ENCODE measurements around the gene MAGOH. TPM values are rescaled to one million over a fixed set of nuclear protein-coding genes. Genes with fewer than 3 reads are reported as not detected.
A peak's percentile ranks its signal among the peaks of the same experiment; 100 is the strongest.

MAGOH gene
- total RNA-seq, 2 experiments from 2014 or later, result 59.1 to 65.2 TPM

DNA sequence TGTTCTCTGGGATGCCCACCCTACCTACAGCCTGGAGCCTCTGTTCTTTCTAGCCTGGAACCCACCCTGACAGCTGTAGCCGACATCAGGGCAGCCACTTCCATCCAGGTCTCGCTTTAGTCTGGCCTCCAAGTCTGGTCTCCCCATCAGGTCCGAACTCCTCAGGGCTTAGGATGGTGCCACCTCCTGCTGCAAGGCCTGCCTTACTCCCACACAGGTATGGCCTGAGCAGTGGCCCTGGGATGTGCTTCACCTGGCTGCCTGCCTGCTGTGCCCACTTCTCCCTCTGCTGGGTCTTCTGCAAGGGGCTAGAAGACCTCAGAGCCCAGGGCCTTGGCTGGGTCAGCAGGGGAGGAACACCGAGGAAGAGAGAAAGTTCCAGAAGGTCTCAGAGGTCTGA is 35.7 kb upstream of the MAGOH start:
- H3K4me1 Mint-ChIP-seq (ENCODE audit: low read depth), result no peaks in the 10 kb centered on the region
- ATAC-seq (ENCODE audit: poor library complexity) (no peak), DNase-seq (no peak)
- TF ChIP-seq, protein P1, sequence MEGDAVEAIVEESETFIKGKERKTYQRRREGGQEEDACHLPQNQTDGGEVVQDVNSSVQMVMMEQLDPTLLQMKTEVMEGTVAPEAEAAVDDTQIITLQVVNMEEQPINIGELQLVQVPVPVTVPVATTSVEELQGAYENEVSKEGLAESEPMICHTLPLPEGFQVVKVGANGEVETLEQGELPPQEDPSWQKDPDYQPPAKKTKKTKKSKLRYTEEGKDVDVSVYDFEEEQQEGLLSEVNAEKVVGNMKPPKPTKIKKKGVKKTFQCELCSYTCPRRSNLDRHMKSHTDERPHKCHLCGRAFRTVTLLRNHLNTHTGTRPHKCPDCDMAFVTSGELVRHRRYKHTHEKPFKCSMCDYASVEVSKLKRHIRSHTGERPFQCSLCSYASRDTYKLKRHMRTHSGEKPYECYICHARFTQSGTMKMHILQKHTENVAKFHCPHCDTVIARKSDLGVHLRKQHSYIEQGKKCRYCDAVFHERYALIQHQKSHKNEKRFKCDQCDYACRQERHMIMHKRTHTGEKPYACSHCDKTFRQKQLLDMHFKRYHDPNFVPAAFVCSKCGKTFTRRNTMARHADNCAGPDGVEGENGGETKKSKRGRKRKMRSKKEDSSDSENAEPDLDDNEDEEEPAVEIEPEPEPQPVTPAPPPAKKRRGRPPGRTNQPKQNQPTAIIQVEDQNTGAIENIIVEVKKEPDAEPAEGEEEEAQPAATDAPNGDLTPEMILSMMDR (IDR thresholded peaks at IDR 0.05), result no peak
- intact Hi-C loops (cut with DNase I, micrococcal nuclease), result no loop called here
- no peak overlapping the region for H3K27ac Mint-ChIP-seq
- H3K27me3 Mint-ChIP-seq, result no peaks in the 10 kb centered on the region
- no peaks in the 10 kb centered on the region for H3K9me3 Mint-ChIP-seq
- H3K4me3 Mint-ChIP-seq, result no peak overlapping the region
- peaks cover 3% of the 10 kb centered on the region for H3K36me3 Mint-ChIP-seq (ENCODE audit: low read depth)
- POLR2A ChIA-PET, result no interaction called here
- H3K4me3 ChIP-seq (ENCODE audit: low read length), result no peak overlapping the region
- peaks cover 3% of the 10 kb centered on the region for H3K36me3 ChIP-seq (ENCODE audit: insufficient read depth, low read length)
- CTCF ChIA-PET, result interaction anchor here (1.9 kb wide), 1 partner anchor 119 kb away, joined by 7 read pairs; no protein-coding TSS in a partner anchor
- no peaks in the 10 kb centered on the region for H3K27me3 ChIP-seq (ENCODE audit: control insufficient read depth in 1 of 2, insufficient read depth in 2 of 2, low read length in 2 of 2)
- H3K4me1 ChIP-seq (ENCODE audit: insufficient read depth, low read length), result no peaks in the 10 kb centered on the region
- no peak overlapping the region for H3K27ac ChIP-seq (ENCODE audit: low read depth in 1 of 2, low read length in 2 of 2)
- H3K9me3 ChIP-seq (ENCODE audit: control insufficient read depth in 1 of 2, insufficient read depth in 1 of 2, low read length in 2 of 2), result no peaks in the 10 kb centered on the region

DNA sequence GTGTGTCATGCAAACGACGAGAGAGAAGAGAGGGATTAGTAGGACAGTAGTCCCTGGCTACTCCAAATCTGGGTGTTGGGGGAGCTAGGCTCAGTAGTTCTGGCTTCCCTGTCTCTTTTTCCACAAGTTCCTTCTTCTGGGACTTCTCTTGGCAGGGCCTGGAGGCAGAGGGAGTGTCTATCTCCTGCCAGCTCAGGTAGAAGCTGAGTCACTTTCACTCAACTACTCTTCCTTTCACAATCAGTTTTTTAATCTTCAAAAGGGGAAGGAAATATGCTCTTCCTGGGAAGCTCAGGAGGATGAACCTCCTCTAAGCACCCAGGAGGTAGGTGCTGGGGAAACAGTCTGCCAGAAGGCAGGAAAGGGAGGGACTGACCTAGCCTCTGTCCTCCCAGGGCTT is 35.2 kb upstream of the MAGOH start:
- H3K4me1 Mint-ChIP-seq (ENCODE audit: low read depth), result no peaks in the 10 kb centered on the region
- no peaks in the 10 kb centered on the region for H3K4me1 ChIP-seq (ENCODE audit: insufficient read depth, low read length)
- peaks cover 3% of the 10 kb centered on the region for H3K36me3 ChIP-seq (ENCODE audit: insufficient read depth, low read length)
- POLR2A ChIA-PET, result no interaction called here
- ATAC-seq (ENCODE audit: poor library complexity), result no peak
- peaks cover 3% of the 10 kb centered on the region for H3K36me3 Mint-ChIP-seq (ENCODE audit: low read depth)
- no peaks in the 10 kb centered on the region for H3K27me3 Mint-ChIP-seq
- no peak overlapping the region for H3K4me3 ChIP-seq (ENCODE audit: low read length)
- no peaks in the 10 kb centered on the region for H3K9me3 Mint-ChIP-seq
- H3K4me3 Mint-ChIP-seq, result no peak overlapping the region
- no peaks in the 10 kb centered on the region for H3K9me3 ChIP-seq (ENCODE audit: control insufficient read depth in 1 of 2, insufficient read depth in 1 of 2, low read length in 2 of 2)
- no peaks in the 10 kb centered on the region for H3K27me3 ChIP-seq (ENCODE audit: control insufficient read depth in 1 of 2, insufficient read depth in 2 of 2, low read length in 2 of 2)
- CTCF ChIA-PET, result no interaction called here
- no peak overlapping the region for H3K27ac Mint-ChIP-seq
- no peak overlapping the region for H3K27ac ChIP-seq (ENCODE audit: low read depth in 1 of 2, low read length in 2 of 2)
- TF ChIP-seq, protein P1 (IDR thresholded peaks at IDR 0.05), result no peak
- intact Hi-C loops (cut with DNase I, micrococcal nuclease), result no loop called here
- no peak for DNase-seq

DNA sequence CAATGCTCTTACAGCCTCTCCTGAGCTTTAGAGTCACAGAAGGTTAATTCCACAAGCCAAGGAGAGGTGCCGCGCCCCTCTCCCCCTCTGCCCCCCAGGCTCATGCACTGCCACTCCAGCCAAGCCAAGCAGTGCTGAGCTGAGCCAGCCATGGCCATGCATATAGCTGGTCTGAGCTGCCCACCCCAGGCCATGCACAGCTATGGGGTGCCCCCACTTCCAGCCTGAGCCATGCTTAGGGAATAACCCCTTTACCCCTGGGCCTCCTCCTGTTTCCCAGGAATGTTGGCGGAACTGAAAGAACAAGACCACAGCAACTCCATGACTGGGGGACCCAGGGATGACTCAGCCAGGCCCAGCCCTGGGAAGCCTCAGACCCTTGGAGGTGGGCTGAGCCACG is 34.0 kb upstream of the MAGOH start:
- Histone ChIP-seq H3K9me3 (ENCODE audit: control insufficient read depth in 1 of 2, insufficient read depth in 1 of 2, low read length in 2 of 2) (no peaks in the 10 kb centered on the region), H3K27me3 (ENCODE audit: control insufficient read depth in 1 of 2, insufficient read depth in 2 of 2, low read length in 2 of 2) (no peaks in the 10 kb centered on the region), H3K4me1 (ENCODE audit: insufficient read depth, low read length) (no peaks in the 10 kb centered on the region), H3K4me3 (ENCODE audit: low read length) (no peak overlapping the region), H3K36me3 (ENCODE audit: insufficient read depth, low read length) (peaks cover 5% of the 10 kb centered on the region), H3K27ac (ENCODE audit: low read depth in 1 of 2, low read length in 2 of 2) (no peak overlapping the region)
- intact Hi-C loops (cut with DNase I, micrococcal nuclease), result no loop called here
- Mint-ChIP-seq H3K27ac (no peak overlapping the region), H3K27me3 (no peaks in the 10 kb centered on the region), H3K36me3 (ENCODE audit: low read depth) (no peaks in the 10 kb centered on the region), H3K4me1 (ENCODE audit: low read depth) (no peaks in the 10 kb centered on the region), H3K9me3 (no peaks in the 10 kb centered on the region), H3K4me3 (no peak overlapping the region)
- ChIA-PET POLR2A (no interaction called here), CTCF (interaction anchor here (0.5 kb wide), 1 partner anchor 183 kb away, joined by 3 read pairs; no protein-coding TSS in a partner anchor)
- TF ChIP-seq, protein P1 (IDR thresholded peaks at IDR 0.05), result no peak
- no peak for ATAC-seq (ENCODE audit: poor library complexity)
- peak in 1 of 14 experiments; percentile 19 for DNase-seq

Data from CD4-positive, alpha-beta T cell (primary cell).